AG09309 (cell line): Measurements from ENCODE around the gene YBX2.
"Not testable (repeated sequence)": the region's sequence is repeated elsewhere in the genome, so short reads cannot be mapped to it uniquely, and the experiment has no call there.

Source experiments
- DNase-seq: peaks from one replicate; pipeline ENCODE4 v3.0.0-alpha.2; 2010; ENCODE audit warnings: low read depth
- H3K4me3 ChIP-seq: 2 replicates; pipeline ENCODE4 v1.5.1; 2011; ENCODE audit warnings: mild to moderate bottlenecking, low read depth, low read length, moderate library complexity; ENCODE audit not compliant: control insufficient read depth
- TF ChIP-seq, protein P1 (sequence below): IDR thresholded peaks from 2 replicates; pipeline ENCODE4 v1.5.1; 2011; ENCODE audit warnings: mild to moderate bottlenecking, low read depth, low read length, inconsistent platforms; ENCODE audit not compliant: insufficient read depth, control insufficient read depth; ENCODE audit errors: missing control alignments

The YBX2 gene

DNA sequence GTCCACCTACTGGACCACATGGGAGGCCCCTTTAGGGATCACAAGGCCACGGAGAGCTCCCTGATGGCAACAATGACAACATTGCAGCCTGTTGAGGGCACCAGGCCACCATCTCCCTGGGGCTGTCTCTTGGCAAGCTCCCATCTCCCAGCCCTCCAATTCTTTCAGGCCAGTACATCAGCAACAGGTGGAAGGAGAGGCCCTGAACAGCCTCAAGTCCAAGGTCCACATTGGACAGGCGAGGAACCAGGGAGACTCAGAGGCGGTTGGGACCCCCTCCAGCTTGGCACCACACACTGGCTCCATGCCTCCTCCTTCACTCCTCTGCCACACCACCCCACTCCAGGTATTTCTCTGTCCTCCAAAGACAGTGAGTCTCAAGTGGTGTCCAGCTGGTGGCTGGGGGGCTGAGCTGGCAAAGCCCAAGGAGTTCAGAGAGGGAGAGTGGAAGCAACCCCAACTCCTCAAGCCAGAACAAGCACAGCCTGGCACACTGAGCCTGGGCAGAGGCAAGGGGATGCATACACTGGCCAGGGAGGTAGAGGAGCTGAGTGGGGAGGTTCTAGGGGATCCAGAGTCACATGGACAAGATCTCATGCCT lies 40.6 kb upstream of the YBX2 start:
- TF ChIP-seq, protein P1, sequence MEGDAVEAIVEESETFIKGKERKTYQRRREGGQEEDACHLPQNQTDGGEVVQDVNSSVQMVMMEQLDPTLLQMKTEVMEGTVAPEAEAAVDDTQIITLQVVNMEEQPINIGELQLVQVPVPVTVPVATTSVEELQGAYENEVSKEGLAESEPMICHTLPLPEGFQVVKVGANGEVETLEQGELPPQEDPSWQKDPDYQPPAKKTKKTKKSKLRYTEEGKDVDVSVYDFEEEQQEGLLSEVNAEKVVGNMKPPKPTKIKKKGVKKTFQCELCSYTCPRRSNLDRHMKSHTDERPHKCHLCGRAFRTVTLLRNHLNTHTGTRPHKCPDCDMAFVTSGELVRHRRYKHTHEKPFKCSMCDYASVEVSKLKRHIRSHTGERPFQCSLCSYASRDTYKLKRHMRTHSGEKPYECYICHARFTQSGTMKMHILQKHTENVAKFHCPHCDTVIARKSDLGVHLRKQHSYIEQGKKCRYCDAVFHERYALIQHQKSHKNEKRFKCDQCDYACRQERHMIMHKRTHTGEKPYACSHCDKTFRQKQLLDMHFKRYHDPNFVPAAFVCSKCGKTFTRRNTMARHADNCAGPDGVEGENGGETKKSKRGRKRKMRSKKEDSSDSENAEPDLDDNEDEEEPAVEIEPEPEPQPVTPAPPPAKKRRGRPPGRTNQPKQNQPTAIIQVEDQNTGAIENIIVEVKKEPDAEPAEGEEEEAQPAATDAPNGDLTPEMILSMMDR, result no peak
- H3K4me3 ChIP-seq, result no peak overlapping the region

DNA sequence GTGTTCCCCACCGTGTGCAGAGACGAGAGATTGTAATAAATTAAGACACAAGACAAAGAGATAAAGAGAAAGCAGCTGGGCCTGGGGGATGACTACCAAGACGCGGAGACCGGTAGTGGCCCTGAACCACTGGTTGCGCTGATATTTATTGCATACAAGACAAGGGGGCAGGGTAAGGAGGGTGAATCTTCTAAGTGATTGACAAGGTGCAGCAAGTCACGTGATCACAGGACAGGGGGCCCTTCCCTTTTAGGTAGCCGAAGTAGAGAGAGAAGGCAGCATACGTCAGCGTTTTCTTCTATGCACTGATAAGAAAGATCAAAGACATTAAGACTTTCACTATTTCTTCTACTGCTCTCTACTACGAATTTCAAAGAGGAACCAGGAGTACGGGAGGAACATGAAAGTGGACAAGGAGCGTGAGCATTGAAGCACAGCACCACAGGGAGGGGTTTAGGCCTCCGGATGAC lies 38.2 kb upstream of the YBX2 start:
- H3K4me3 ChIP-seq, DNase-seq: not testable (repeated sequence)

More for the DNA sequence above, 40.6 kb upstream of the YBX2 start:
- no peak for DNase-seq

DNA sequence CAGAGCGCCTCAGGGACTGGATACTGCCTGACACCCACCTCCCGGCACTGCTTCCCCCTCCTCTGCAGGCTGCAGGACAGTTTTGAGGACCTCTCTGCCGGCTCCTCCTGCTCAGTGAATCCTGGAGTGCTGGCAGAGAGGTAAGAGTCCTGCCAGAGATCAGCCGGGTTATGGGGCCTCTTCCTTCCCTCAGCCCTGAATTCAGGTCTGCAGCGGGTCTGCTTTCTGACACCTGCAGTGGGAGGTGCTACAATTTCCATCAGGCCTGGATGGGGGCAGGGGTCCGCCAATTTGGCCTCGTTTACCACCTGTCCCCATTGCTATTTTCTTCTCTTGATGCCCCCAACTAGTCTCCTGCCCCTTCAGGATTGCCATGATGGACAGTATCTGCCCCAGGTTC lies 37.7 kb upstream of the YBX2 start:
- no peak overlapping the region for H3K4me3 ChIP-seq
- TF ChIP-seq, protein P1, result no peak
- DNase-seq, result no peak

DNA sequence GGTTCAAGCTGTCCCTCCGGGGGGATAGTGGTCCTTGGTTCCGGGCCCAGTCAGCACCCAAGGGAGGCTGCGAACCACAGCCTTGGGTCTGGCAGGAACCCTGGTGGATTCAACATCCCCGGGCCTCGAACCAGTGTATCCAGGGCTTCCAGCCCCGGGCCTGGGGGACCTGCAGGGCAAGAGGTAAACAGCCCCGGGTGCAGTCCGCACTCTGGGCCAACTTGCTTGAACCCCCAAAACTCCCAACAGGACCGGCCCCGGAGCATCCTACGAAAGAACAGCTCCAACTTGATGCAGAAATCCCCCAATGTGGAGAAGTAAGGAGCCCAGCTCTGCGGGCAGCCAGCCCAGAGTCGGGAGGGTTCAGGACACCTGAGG lies 36.2 kb upstream of the YBX2 start:
- TF ChIP-seq, protein P1, result no peak
- DNase-seq, result no peak
- peak overlapping the region; percentile 88 for H3K4me3 ChIP-seq

DNA sequence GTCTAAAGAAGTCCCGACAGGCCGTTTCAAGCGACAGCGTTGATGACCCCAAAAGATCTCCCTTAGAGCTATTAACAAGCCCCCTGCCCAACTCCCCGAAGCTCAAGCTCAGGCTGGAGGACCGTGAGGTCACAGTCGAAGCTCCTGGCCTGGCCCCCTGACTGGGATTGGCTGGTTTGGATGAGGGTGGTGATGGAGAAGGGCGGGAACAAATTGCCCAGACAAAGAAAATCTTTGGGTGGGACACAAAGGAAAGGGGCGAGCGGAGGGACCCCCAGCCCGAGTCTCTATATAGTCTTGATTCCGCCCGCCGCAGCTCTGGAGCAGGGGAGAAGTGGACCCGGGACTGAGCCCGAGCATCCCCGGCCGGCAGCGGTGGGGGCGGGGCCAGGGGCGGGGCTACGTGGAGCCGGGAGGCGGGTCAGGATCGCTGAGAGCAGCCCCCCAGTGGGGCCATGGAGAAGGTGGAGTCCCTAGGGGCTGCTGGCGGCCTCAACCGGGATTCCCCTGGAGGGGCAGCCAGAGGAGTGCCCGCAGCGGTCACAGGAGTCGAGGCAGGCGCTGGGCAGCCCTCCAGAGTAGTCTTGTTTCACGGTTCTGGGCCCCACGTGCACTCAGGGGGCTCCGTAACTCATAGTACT lies 35.7 kb upstream of the YBX2 start:
- peak overlapping the region; percentile 88 for H3K4me3 ChIP-seq
- no peak for DNase-seq
- TF ChIP-seq, protein P1, result no peak

- DNase-seq, result peak; percentile 98
Observed at GRCh38 chr17:7329374-7329996, 35.0 kb upstream of the YBX2 start.

More at GRCh38 chr17:7329374-7329996, 35.0 kb upstream of the YBX2 start:
- TF ChIP-seq, protein P1, result no peak
- H3K4me3 ChIP-seq, result peak overlapping the region; percentile 88
